NCI-H345 (cell line): ENCODE data around the gene SV2A.
"Not testable (repeated sequence)": the region's sequence is repeated elsewhere in the genome, so short reads cannot be mapped to it uniquely, and the experiment has no call there.

ENCODE experiments used
- DNase-seq: peaks from one replicate; lab custom pipeline; 2025; lab: John Stamatoyannopoulos, UW

The SV2A gene, protein sequence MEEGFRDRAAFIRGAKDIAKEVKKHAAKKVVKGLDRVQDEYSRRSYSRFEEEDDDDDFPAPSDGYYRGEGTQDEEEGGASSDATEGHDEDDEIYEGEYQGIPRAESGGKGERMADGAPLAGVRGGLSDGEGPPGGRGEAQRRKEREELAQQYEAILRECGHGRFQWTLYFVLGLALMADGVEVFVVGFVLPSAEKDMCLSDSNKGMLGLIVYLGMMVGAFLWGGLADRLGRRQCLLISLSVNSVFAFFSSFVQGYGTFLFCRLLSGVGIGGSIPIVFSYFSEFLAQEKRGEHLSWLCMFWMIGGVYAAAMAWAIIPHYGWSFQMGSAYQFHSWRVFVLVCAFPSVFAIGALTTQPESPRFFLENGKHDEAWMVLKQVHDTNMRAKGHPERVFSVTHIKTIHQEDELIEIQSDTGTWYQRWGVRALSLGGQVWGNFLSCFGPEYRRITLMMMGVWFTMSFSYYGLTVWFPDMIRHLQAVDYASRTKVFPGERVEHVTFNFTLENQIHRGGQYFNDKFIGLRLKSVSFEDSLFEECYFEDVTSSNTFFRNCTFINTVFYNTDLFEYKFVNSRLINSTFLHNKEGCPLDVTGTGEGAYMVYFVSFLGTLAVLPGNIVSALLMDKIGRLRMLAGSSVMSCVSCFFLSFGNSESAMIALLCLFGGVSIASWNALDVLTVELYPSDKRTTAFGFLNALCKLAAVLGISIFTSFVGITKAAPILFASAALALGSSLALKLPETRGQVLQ

DNA sequence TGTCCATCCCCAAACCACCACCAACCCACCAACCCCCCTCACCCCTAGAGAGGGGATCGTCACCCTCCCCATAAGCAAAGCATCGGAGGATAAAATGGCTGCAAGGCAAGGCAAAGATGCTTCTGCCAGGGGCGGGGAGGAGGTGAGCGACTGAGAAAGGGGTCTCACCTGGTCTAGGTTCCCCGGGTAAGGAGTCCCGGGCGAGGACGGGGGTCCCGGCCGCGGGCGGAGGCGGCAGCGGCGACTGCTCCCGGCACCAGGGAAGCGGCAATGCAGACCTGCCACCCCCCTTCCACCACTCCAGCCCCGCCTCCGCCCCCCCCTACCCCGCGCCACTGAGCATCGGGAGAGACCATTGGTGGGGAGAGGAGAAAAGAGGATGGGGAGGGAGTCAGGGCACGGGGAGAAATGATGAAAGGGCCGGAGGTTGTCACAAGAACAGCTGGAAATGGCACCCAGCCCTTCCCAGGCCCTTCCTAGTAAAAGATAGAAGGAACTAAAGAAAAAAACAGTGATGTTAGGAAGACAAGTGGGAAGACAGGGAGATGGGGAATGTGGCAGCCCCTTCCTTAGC is at the start of gene SV2A:
SV2A (minus strand) TSS at position 274 of the 574 bp plus-strand sequence. CDS start 4,004 bp downstream, outside the sequence.
- DNase-seq = peak; percentile 93

DNA sequence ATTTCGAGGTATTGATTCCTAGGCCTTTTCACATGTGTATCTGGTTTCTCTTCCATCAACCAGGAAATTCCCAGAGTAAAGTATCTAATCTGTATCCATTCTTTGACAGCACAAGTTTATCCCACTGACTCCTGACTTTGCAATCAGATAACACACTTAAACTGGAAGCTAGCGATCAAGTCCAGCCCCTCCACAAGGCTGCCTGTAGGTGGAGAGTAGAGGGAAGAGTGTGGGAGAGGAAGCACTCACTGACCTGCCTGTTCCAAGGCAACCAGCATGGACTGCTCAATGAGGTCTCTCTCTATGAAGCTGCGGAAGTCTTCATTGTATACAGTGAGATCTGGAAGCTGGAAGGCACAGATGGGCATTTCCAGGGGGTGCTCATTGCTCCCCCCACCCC is 49.4 kb upstream of the SV2A start:
- DNase-seq = no peak

GRCh38 chr1:149966405-149966804 is 48.8 kb upstream of the SV2A start:
- DNase-seq = no peak

DNA sequence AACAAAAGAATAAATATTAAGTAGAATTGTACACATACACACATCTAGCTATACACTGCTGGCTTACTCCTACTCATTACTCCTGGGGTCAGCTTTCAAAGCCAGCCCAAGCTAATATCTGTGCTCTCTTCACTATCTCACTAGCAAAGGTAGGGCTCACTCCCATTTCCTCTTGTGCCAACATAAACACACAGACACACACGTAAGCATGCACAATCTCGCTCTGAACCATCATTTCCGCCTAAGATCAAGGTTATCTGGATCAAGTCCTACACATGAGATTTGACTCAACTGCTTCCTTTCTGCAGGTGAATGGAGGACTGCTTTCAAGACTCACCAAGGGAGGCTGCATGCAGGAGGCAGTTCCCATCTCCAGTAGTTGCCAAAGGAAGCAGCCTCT is 47.8 kb upstream of the SV2A start:
- no peak for DNase-seq

GRCh38 chr1:149963358-149963757 is 45.7 kb upstream of the SV2A start:
- no peak for DNase-seq

GRCh38 chr1:149962736-149963135 is 45.1 kb upstream of the SV2A start:
- no peak for DNase-seq

DNA sequence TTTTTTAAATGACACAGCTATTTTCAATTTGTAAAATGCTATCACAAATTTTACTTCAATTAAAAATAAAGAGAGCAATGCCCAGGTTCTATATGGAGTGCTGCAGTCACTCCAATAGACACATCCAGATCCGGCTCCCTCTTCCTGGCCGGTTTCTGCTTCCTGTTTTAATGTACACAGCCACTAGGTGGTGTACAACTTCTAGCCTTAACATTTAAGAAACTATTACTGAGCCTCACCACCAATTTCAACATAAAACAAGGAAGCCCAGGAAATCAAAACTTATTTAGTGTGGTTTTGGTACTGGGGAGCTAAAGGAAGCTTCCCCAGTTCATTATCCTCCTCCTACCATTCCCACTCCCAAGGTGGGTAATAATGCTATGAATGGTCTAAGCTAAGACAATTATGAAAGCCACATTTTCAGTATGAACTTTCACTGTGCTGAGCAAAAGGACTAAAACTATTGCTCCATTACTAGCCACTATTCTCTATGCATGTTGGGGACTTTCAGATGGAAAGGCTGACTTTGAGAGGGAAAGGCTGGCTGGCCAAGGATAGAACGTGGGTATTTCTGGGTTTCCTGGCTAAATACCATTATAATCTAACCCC is 44.5 kb upstream of the SV2A start:
- DNase-seq = peak; percentile 82

DNA sequence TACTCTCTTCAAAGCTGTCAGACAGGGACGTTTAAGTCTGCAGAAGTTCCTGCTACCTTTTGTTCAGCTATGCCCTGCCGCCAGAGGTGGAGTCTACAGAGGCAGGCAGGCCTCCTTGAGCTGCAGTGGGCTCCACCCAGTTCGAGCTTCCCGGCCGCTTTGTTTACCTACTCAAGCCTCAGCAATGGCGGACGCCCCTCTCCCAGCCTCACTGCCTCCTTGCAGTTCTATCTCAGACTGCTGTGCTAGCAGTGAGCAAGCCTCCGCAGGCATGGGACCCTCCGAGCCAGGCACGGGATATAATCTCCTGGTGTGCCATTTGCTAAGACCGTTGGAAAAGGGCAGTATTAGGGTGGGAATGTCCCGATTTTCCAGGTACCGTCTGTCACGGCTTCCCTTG is 39.9 kb upstream of the SV2A start:
- not testable (repeated sequence) for DNase-seq

DNA sequence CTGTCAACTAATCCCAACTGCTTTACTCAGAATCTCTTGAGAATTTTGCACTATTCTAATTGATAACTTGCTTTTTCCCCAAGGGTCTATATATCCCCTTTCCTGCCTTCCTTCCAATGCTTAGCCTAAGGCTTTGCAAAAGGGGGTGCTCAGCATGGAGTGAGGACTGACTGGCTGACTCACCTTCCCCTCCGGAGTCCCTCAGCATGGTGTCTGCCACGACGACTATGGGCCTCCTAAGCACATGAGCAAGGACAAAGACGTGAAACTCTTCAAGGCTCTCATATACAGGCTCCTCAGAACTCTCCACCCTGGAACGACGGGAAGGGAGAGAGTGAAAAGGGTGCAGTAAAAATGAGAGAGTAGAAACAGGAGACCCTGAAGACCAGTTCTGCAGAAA is 32.3 kb upstream of the SV2A start:
- DNase-seq = no peak

- DNase-seq = no peak
Observed at GRCh38 chr1:149945206-149945605, 27.6 kb upstream of the SV2A start.

GRCh38 chr1:149942885-149943284 is 25.2 kb upstream of the SV2A start:
- DNase-seq = no peak

DNA sequence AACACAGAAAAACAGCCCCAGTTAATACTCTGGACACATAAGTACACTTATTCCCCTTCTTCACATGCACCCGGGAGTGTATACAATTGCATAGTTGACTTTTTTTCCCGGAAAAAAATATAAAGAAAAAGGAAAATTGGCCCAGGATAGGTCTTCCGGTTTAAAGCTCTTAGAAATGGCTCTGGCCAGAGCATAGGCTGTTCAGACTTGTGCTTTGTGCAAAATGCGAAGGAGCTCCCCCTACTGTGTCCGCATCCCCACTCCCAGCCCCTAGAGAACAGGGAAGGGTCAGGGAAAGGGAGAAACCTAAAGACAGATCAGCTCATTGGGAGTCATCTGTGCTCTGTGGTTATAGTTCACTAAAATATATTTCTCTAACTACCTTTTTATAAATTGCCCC is 24.6 kb upstream of the SV2A start:
- no peak for DNase-seq

- no peak for DNase-seq
Observed at GRCh38 chr1:149940427-149940826, 22.8 kb upstream of the SV2A start.

DNA sequence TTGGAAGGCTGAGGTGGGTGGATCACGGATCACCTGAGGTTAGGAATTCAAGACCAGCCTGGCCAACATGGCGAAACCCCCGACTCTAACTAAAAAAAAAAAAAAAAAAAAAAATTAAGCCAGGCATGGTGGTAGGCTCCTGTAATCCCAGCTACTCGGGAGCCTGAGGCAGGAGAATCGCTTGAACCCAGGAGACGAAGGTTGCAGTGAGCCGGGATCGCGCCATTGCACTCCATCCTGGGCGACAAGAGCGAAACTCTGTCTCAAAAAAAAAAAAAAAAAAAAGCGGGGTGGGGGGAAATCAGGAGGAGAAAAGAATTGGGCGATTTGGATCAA is 21.0 kb upstream of the SV2A start:
- not testable (repeated sequence) for DNase-seq

DNA sequence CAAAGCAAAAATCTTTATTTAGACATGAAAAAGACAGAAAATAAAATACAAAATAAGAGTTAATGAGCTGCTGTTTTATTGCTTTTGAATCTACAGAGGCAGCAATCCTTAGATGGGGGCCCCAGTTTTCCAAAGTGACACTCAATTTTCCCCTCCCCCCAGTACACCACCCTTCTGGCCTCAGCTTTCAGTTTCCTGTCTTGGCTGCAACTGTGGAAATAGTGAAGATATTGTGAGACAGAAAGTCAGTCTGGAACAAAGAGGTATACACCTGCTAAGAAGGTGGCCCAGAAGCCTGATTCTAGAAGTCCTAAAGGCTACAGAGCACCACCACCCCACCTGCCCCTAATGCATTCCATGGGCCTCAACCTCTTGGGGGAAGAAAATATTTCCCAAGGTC is 20.1 kb upstream of the SV2A start:
- DNase-seq = no peak

DNA sequence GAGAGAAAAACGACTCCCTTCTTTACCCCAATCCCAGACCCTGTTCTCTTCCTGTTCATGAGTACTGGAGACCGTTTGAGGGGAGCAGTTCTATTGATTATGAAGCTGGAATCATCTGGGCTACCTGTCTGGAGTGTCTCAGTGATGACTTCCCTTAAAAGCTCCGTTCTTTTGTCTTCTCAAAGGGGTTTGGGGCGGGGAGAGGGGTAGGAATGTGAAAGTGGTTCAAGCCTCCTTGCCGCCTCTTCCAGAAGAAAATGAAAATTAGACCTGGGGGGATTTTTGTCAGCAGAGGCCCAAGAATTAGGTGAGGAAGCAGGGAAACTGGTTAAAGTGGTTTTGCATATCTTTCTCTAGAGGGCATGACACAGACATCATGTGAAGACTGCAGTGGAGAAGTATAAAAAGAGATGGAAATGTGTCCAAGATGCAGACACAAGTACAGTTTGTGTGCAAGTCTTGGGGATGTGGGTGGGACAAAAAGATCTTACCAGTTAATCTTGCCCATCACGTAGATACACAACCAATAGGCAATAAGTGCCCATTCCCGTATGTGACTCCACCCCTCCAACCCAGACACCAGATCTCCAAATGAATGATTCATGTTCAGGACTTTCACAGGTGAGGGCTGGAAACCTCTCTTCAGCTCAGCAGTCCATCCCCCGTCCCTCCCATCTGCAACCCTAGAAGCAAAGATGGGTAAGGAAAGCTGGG is 19.5 kb upstream of the SV2A start:
- DNase-seq = no peak

- no peak for DNase-seq
Observed at GRCh38 chr1:149936170-149936991, 18.7 kb upstream of the SV2A start, which contains the start of gene MTMR11. MTMR11 (minus strand) TSS chr1:149936879; CDS start chr1:149936647, 232 bp downstream.

GRCh38 chr1:149934356-149934755 is 16.7 kb upstream of the SV2A start:
- no peak for DNase-seq

GRCh38 chr1:149933208-149933607 is 15.6 kb upstream of the SV2A start:
- no peak for DNase-seq

DNA sequence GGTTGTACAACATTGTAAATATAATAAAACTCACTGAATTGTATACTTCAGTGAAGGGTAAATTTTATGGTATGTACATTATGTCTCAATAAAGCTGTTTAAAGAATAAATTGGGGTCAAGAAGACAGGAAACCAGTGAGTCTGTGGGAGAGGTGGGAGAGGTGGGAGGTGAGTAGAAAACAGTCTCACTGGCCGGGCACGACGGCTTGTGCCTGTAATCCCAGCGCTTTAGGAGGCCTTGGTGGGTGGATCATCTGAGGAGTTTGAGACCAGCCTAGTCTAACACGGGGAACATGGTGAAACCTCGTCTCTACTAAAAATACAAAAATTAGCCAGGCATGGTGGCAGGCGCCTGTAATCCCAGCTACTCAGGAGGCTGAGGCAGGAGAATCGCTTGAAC is 14.8 kb upstream of the SV2A start:
- DNase-seq = no peak

GRCh38 chr1:149931212-149931790 is 13.7 kb upstream of the SV2A start:
- DNase-seq = no peak
